Progenitor cell of endocrine pancreas (in vitro differentiated cells): ENCODE data around the gene RAI1. TPM values are rescaled to one million over a fixed set of nuclear protein-coding genes. Genes with fewer than 3 reads are reported as not detected.

Experiments
- DNase-seq: peaks from one replicate; pipeline ENCODE4 v3.0.0; 2021; ENCODE audit warnings: low spot score; ENCODE audit not compliant: unreplicated experiment
- H3K27ac Mint-ChIP-seq: 2 replicates; pipeline ENCODE4 v1.8.0; 2021; ENCODE audit warnings: mild to moderate bottlenecking, moderate library complexity, mixed read lengths
- H3K27me3 Mint-ChIP-seq: 2 replicates; pipeline ENCODE4 v1.8.0; 2021; ENCODE audit warnings: mixed read lengths
- H3K36me3 Mint-ChIP-seq: 2 replicates; pipeline ENCODE4 v1.8.0; 2022; ENCODE audit warnings: mixed read lengths; ENCODE audit not compliant: insufficient read depth
- H3K4me1 Mint-ChIP-seq: 2 replicates; pipeline ENCODE4 v1.8.0; 2021; ENCODE audit warnings: low read depth, mixed read lengths
- H3K4me3 Mint-ChIP-seq: 2 replicates; pipeline ENCODE4 v1.8.0; 2021; ENCODE audit warnings: low read depth, mild to moderate bottlenecking, moderate library complexity, mixed read lengths
- H3K9me3 Mint-ChIP-seq: 2 replicates; pipeline ENCODE4 v1.8.0; 2021; ENCODE audit warnings: low read depth, mixed read lengths
- CTCF ChIP-seq: fragments of 200-600 bp; sonication (generic); IDR thresholded peaks from one replicate; pipeline ENCODE4 v1.5.0; 2021; ENCODE audit warnings: antibody characterized with exemption, mild to moderate bottlenecking; ENCODE audit not compliant: unreplicated experiment
- total RNA-seq: library from RNA; stranded (reverse); gene quantifications from 2 replicates; pipeline ENCODE4 v1.2.1, GENCODE V29; 2021

The RAI1 gene
- total RNA-seq, 1 donor from 2014 or later, result 75.0 TPM

- Mint-ChIP-seq H3K9me3 (no peaks in the 10 kb centered on the region), H3K27ac (no peak overlapping the region), H3K36me3 (peaks cover 10% of the 10 kb centered on the region), H3K27me3 (no peaks in the 10 kb centered on the region), H3K4me3 (no peak overlapping the region), H3K4me1 (peaks cover 13% of the 10 kb centered on the region)
- no peak for DNase-seq
- TF ChIP-seq CTCF, result no peak
Observed at GRCh38 chr17:17819561-17819995, 138.3 kb downstream of the RAI1 start.

- Mint-ChIP-seq H3K9me3 (no peaks in the 10 kb centered on the region), H3K27me3 (no peaks in the 10 kb centered on the region), H3K36me3 (peaks cover 10% of the 10 kb centered on the region), H3K4me1 (peaks cover 18% of the 10 kb centered on the region), H3K27ac (no peak overlapping the region), H3K4me3 (no peak overlapping the region)
- TF ChIP-seq CTCF, result no peak
- no peak for DNase-seq
Observed at GRCh38 chr17:17820046-17820445, 138.8 kb downstream of the RAI1 start.

- DNase-seq, result no peak
- Mint-ChIP-seq H3K27me3 (no peaks in the 10 kb centered on the region), H3K4me1 (peaks cover 19% of the 10 kb centered on the region), H3K36me3 (peaks cover 9% of the 10 kb centered on the region), H3K4me3 (no peak overlapping the region), H3K27ac (peak overlapping the region; percentile 86), H3K9me3 (no peaks in the 10 kb centered on the region)
- TF ChIP-seq CTCF, result no peak
Observed at GRCh38 chr17:17820463-17821158, 139.4 kb downstream of the RAI1 start.

- no peaks in the 10 kb centered on the region for H3K9me3 Mint-ChIP-seq
- no peaks in the 10 kb centered on the region for H3K27me3 Mint-ChIP-seq
- no peak for DNase-seq
- TF ChIP-seq CTCF, result no peak
- no peak overlapping the region for H3K4me3 Mint-ChIP-seq
- peak overlapping the region; percentile 77 for H3K27ac Mint-ChIP-seq
- H3K4me1 Mint-ChIP-seq, result peaks cover 27% of the 10 kb centered on the region
- peaks cover 5% of the 10 kb centered on the region for H3K36me3 Mint-ChIP-seq
Observed at GRCh38 chr17:17822189-17822588, 140.9 kb downstream of the RAI1 start.

- Mint-ChIP-seq H3K4me3 (peak overlapping the region; percentile 48), H3K27me3 (no peaks in the 10 kb centered on the region), H3K9me3 (no peaks in the 10 kb centered on the region), H3K36me3 (peaks cover 5% of the 10 kb centered on the region), H3K4me1 (peaks cover 27% of the 10 kb centered on the region), H3K27ac (peak overlapping the region; percentile 77)
- no peak for TF ChIP-seq CTCF
- no peak for DNase-seq
Observed at GRCh38 chr17:17822616-17823015, 141.4 kb downstream of the RAI1 start.
